Measurements from ENCODE around the gene ITGAX. TPM values are rescaled to one million over a fixed set of nuclear protein-coding genes. Genes with fewer than 3 reads are reported as not detected.

The ITGAX gene
- total RNA-seq, 4 donors from 2014 or later: 1.8 to 9.3 (median 4.3) TPM

GRCh38 chr16:31355431-31356100 is 590 bp downstream of the ITGAX start:
- no peak for DNase-seq (ENCODE audit: low spot score in 2 of 2)
- Histone ChIP-seq H3K36me3 (no peaks in the 10 kb centered on the region), H3K27ac (peak overlapping the region in 2 of 4 donors; percentile 16 to 29), H3K27me3 (no peaks in the 10 kb centered on the region), H3K9me3 (no peaks in the 10 kb centered on the region), H3K4me3 (peak overlapping the region in 1 of 4 donors; percentile 12), H3K4me1 (peaks cover 0 to 11% (median 3%) of the 10 kb centered on the region in 4 donors)
- WGBS, 2 donors: 78 to 81% methylated on average over 14 of the region's 14 CpGs
- TF ChIP-seq CTCF (IDR thresholded peaks at IDR 0.05): no peak
- TF ChIP-seq POLR2A (IDR thresholded peaks at IDR 0.05): no peak
- no peak for TF ChIP-seq EP300 (IDR thresholded peaks at IDR 0.05)

GRCh38 chr16:31356566-31357323 is 1.8 kb downstream of the ITGAX start:
- Histone ChIP-seq H3K36me3 (no peaks in the 10 kb centered on the region), H3K9me3 (no peaks in the 10 kb centered on the region), H3K27me3 (no peaks in the 10 kb centered on the region), H3K4me3 (no peak overlapping the region), H3K27ac (no peak overlapping the region), H3K4me1 (peaks cover 0 to 11% (median 3%) of the 10 kb centered on the region in 4 donors)
- TF ChIP-seq POLR2A (IDR thresholded peaks at IDR 0.05) (no peak), EP300 (IDR thresholded peaks at IDR 0.05) (no peak), CTCF (IDR thresholded peaks at IDR 0.05) (no peak)
- WGBS, 2 donors: 53% methylated on average over 20 to 28 of the region's 28 CpGs
- no peak for DNase-seq (ENCODE audit: low spot score in 2 of 2)

- 71 to 75% methylated on average over 15 to 18 of the region's 18 CpGs for WGBS, 2 donors
- TF ChIP-seq EP300 (IDR thresholded peaks at IDR 0.05): no peak
- no peak for TF ChIP-seq POLR2A (IDR thresholded peaks at IDR 0.05)
- TF ChIP-seq CTCF (IDR thresholded peaks at IDR 0.05): no peak
Measured at GRCh38 chr16:31357324-31358109, 2.5 kb downstream of the ITGAX start.

GRCh38 chr16:31360251-31360650 is 5.3 kb downstream of the ITGAX start:
- Histone ChIP-seq H3K4me3 (no peak overlapping the region), H3K36me3 (no peaks in the 10 kb centered on the region), H3K27me3 (no peaks in the 10 kb centered on the region), H3K9me3 (no peaks in the 10 kb centered on the region), H3K27ac (no peak overlapping the region), H3K4me1 (peaks cover 0 to under 1% (median 0%) of the 10 kb centered on the region in 4 donors)
- TF ChIP-seq EP300 (IDR thresholded peaks at IDR 0.05) (no peak), CTCF (IDR thresholded peaks at IDR 0.05) (no peak), POLR2A (IDR thresholded peaks at IDR 0.05) (no peak)
- no peak for DNase-seq (ENCODE audit: low spot score in 2 of 2)
- WGBS, 2 donors: 82 to 90% methylated on average over 7 of the region's 7 CpGs

More at GRCh38 chr16:31357324-31358109, 2.5 kb downstream of the ITGAX start:
- no peak for DNase-seq (ENCODE audit: low spot score in 2 of 2)
- H3K4me1 ChIP-seq: peaks cover 0 to 11% (median 3%) of the 10 kb centered on the region in 4 donors
- no peaks in the 10 kb centered on the region for H3K9me3 ChIP-seq
- H3K27ac ChIP-seq: no peak overlapping the region
- no peak overlapping the region for H3K4me3 ChIP-seq
- no peaks in the 10 kb centered on the region for H3K36me3 ChIP-seq
- no peaks in the 10 kb centered on the region for H3K27me3 ChIP-seq

Measured in tibial nerve (tissue), 4 donors.